ENCODE results near the gene CCRL2.
"Not testable (repeated sequence)": the region's sequence is repeated elsewhere in the genome, so short reads cannot be mapped to it uniquely, and the experiment has no call there.

Gene CCRL2

GRCh38 chr3:46405301-46406019 is 1.6 kb upstream of the CCRL2 start:
- no peak for DNase-seq (ENCODE audit: low spot score)

GRCh38 chr3:46406443-46406787 is 644 bp upstream of the CCRL2 start:
- DNase-seq (ENCODE audit: low spot score) = no peak

GRCh38 chr3:46407970-46408369 is 911 bp downstream of the CCRL2 start:
- DNase-seq (ENCODE audit: low spot score) = no peak

GRCh38 chr3:46408853-46409252 is 1.8 kb downstream of the CCRL2 start:
- no peak for DNase-seq (ENCODE audit: low spot score)

- DNase-seq (ENCODE audit: low spot score) = no peak
Measured at GRCh38 chr3:46409739-46410489, 2.9 kb downstream of the CCRL2 start.

- DNase-seq (ENCODE audit: low spot score) = no peak
Measured at GRCh38 chr3:46410669-46411068, 3.6 kb downstream of the CCRL2 start.

- no peak for DNase-seq (ENCODE audit: low spot score)
Measured at GRCh38 chr3:46411271-46411670, 4.2 kb downstream of the CCRL2 start.

- no peak for DNase-seq (ENCODE audit: low spot score)
Measured at GRCh38 chr3:46412786-46413298, 5.8 kb downstream of the CCRL2 start.

GRCh38 chr3:46413951-46414350 is 6.9 kb downstream of the CCRL2 start:
- DNase-seq (ENCODE audit: low spot score) = no peak

GRCh38 chr3:46414739-46415138 is 7.7 kb downstream of the CCRL2 start:
- no peak for DNase-seq (ENCODE audit: low spot score)

- DNase-seq (ENCODE audit: low spot score) = no peak
Measured at GRCh38 chr3:46416125-46416810, 9.2 kb downstream of the CCRL2 start.

GRCh38 chr3:46416811-46417510 is 9.9 kb downstream of the CCRL2 start:
- DNase-seq (ENCODE audit: low spot score) = no peak

GRCh38 chr3:46417841-46418611 is 11.0 kb downstream of the CCRL2 start:
- DNase-seq (ENCODE audit: low spot score) = no peak

- DNase-seq (ENCODE audit: low spot score) = no peak
Measured at GRCh38 chr3:46419816-46420215, 12.8 kb downstream of the CCRL2 start.

GRCh38 chr3:46420931-46421330 is 13.9 kb downstream of the CCRL2 start:
- DNase-seq (ENCODE audit: low spot score) = no peak

- no peak for DNase-seq (ENCODE audit: low spot score)
Measured at GRCh38 chr3:46422617-46423016, 15.6 kb downstream of the CCRL2 start.

GRCh38 chr3:46423588-46423987 is 16.5 kb downstream of the CCRL2 start:
- no peak for DNase-seq (ENCODE audit: low spot score)

GRCh38 chr3:46426476-46426875 is 19.4 kb downstream of the CCRL2 start:
- not testable (repeated sequence) for DNase-seq (ENCODE audit: low spot score)

- DNase-seq (ENCODE audit: low spot score) = not testable (repeated sequence)
Measured at GRCh38 chr3:46427404-46427803, 20.3 kb downstream of the CCRL2 start.

- no peak for DNase-seq (ENCODE audit: low spot score)
Measured at GRCh38 chr3:46427916-46428833, 21.1 kb downstream of the CCRL2 start.
